SU-DHL-6 (cell line): ENCODE results near the gene MAP1LC3B2.

Experiments
- CTCF ChIP-seq: fragments of 200-600 bp; sonication (generic); IDR thresholded peaks from one replicate; pipeline ENCODE4 v1.5.1; 2017; ENCODE audit warnings: antibody characterized with exemption, mild to moderate bottlenecking, low read length, moderate library complexity; ENCODE audit not compliant: insufficient read depth, poor library complexity, severe bottlenecking
- EZH2phosphoT487 ChIP-seq: fragments of 200-600 bp; sonication (generic), shearing (Covaris generic); conservative IDR thresholded peaks from 2 replicates; pipeline ENCODE4 v1.6.1; 2018; ENCODE audit warnings: mild to moderate bottlenecking, antibody characterized with exemption, low read length, moderate library complexity, mixed read lengths

GRCh38 chr12:116513944-116514343 is 45.2 kb upstream of the MAP1LC3B2 start:
- TF ChIP-seq EZH2phosphoT487 (no peak), CTCF (no peak)
